SK-N-SH treated with all-trans-retinoic acid at 6 μM for 48 hours (cell line): Measurements from ENCODE around the gene COL24A1.

Experiments used
- ATAC-seq: fragments of 200-7000 bp; cut with Tn5 transposase; 3 replicates; pipeline ENCODE4 v1.9.1; 2020; ENCODE audit warnings: mild to moderate bottlenecking, moderate library complexity
- BACH2 ChIP-seq: fragments of 250-450 bp; sonication (Bioruptor Pico); IDR thresholded peaks from 2 replicates; pipeline ENCODE4 v1.9.0; 2021; ENCODE audit warnings: mild to moderate bottlenecking, borderline replicate concordance
- CSDC2 ChIP-seq: fragments of 250-450 bp; sonication (Bioruptor Pico); IDR thresholded peaks from 2 replicates; pipeline ENCODE4 v1.5.0; 2020; ENCODE audit warnings: mild to moderate bottlenecking, moderate library complexity
- ESRRG ChIP-seq: fragments of 250-450 bp; sonication (Bioruptor Pico); IDR thresholded peaks from 2 replicates; pipeline ENCODE4 v1.6.1; 2021; ENCODE audit warnings: mild to moderate bottlenecking
- GLIS3 ChIP-seq: fragments of 250-450 bp; sonication (Bioruptor Pico); IDR thresholded peaks from 2 replicates; pipeline ENCODE4 v1.5.0; 2020; ENCODE audit warnings: mild to moderate bottlenecking, moderate library complexity
- ISL1 ChIP-seq: fragments of 250-450 bp; sonication (Bioruptor Pico); IDR thresholded peaks from 2 replicates; pipeline ENCODE4 v2.1.2; 2022; ENCODE audit warnings: mild to moderate bottlenecking, moderate library complexity
- OSR1 ChIP-seq: fragments of 250-450 bp; sonication (Bioruptor Pico); IDR thresholded peaks from 2 replicates; pipeline ENCODE4 v1.8.0; 2022; ENCODE audit warnings: moderate library complexity, mild to moderate bottlenecking, inconsistent platforms
- SNAI2 ChIP-seq: fragments of 250-450 bp; sonication (Bioruptor Pico); IDR thresholded peaks from 2 replicates; pipeline ENCODE4 v1.5.0; 2020; ENCODE audit warnings: mild to moderate bottlenecking, moderate library complexity
- TCF4 ChIP-seq: fragments of 250-450 bp; sonication (Bioruptor Pico); IDR thresholded peaks from 2 replicates; pipeline ENCODE4 v1.8.0; 2021; ENCODE audit warnings: mild to moderate bottlenecking, moderate library complexity, borderline replicate concordance
- TOX ChIP-seq: fragments of 250-450 bp; sonication (Bioruptor Pico); IDR thresholded peaks from 2 replicates; pipeline ENCODE4 v1.8.0; 2021; ENCODE audit warnings: mild to moderate bottlenecking, moderate library complexity, borderline replicate concordance
- ZC3H10 ChIP-seq: fragments of 250-450 bp; sonication (Bioruptor Pico); IDR thresholded peaks from 2 replicates; pipeline ENCODE4 v1.5.1; 2021; ENCODE audit warnings: mild to moderate bottlenecking, moderate library complexity
- ZFP3 ChIP-seq: fragments of 250-450 bp; sonication (Bioruptor Pico); IDR thresholded peaks from 2 replicates; pipeline ENCODE4 v1.5.0; 2020; ENCODE audit warnings: mild to moderate bottlenecking, moderate library complexity
- ZFP30 ChIP-seq: fragments of 450-650 bp; formaldehyde crosslinking; IDR thresholded peaks from 2 replicates; pipeline ENCODE4 v1.5.0; 2022; ENCODE audit warnings: mild to moderate bottlenecking, moderate library complexity
- ZNF565 ChIP-seq: fragments of 450-650 bp; formaldehyde crosslinking; conservative IDR thresholded peaks from 2 replicates; pipeline ENCODE4 v1.5.0; 2020; ENCODE audit warnings: low read depth, mild to moderate bottlenecking, moderate library complexity
- ZNF70 ChIP-seq: fragments of 450-650 bp; formaldehyde crosslinking; IDR thresholded peaks from 2 replicates; pipeline ENCODE4 v1.5.0; 2020; ENCODE audit warnings: mild to moderate bottlenecking, moderate library complexity
- TF ChIP-seq, protein P1 (sequence below): fragments of 250-450 bp; sonication (Bioruptor Pico); IDR thresholded peaks from 2 replicates; pipeline ENCODE4 v1.5.1; 2020; ENCODE audit warnings: low read depth, mild to moderate bottlenecking, moderate library complexity
- TF ChIP-seq, protein P2 (sequence below): fragments of 250-450 bp; sonication (Bioruptor Pico); IDR thresholded peaks from 2 replicates; pipeline ENCODE4 v1.5.0; 2020; ENCODE audit warnings: mild to moderate bottlenecking, moderate library complexity
- TF ChIP-seq, protein P3 (sequence below): fragments of 250-450 bp; sonication (Bioruptor Pico); IDR thresholded peaks from 2 replicates; pipeline ENCODE4 v1.8.0; 2021; ENCODE audit warnings: low read depth, mild to moderate bottlenecking, moderate library complexity, borderline replicate concordance
- TF ChIP-seq, protein P4 (sequence below): fragments of 250-450 bp; sonication (Bioruptor Pico); IDR thresholded peaks from 2 replicates; pipeline ENCODE4 v1.5.1; 2021; ENCODE audit warnings: mild to moderate bottlenecking, moderate library complexity

The COL24A1 gene

DNA sequence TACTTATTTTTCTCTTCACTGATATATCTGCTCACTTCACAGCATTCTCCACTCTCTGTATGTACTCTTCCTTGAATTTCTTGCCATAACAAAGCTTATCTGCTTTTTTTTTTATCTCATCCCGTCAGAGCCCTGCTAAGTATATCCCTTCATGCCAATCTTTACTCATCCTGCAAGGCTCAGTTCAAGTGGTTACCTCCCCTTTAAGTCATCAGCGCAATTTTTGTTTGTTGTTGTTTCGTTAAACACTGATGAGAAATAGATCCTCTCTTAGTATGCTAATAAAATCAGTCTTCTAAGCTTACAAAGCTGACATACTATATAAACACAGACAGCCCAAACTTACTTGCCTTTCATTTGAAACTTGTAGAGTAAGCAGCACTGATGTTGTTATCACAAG, 17.8 kb downstream of the COL24A1 start:
- ATAC-seq = no peak
- TF ChIP-seq TCF4 (CRISPR knock-in tag) (no peak), SNAI2 (no peak), GLIS3 (CRISPR knock-in tag) (no peak), OSR1 (CRISPR knock-in tag) (no peak), TOX (no peak), ZFP30 (CRISPR knock-in tag) (no peak), ZNF565 (CRISPR knock-in tag) (no peak)
- TF ChIP-seq, protein P1, sequence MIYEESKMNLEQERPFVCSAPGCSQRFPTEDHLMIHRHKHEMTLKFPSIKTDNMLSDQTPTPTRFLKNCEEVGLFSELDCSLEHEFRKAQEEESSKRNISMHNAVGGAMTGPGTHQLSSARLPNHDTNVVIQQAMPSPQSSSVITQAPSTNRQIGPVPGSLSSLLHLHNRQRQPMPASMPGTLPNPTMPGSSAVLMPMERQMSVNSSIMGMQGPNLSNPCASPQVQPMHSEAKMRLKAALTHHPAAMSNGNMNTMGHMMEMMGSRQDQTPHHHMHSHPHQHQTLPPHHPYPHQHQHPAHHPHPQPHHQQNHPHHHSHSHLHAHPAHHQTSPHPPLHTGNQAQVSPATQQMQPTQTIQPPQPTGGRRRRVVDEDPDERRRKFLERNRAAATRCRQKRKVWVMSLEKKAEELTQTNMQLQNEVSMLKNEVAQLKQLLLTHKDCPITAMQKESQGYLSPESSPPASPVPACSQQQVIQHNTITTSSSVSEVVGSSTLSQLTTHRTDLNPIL (CRISPR knock-in tag) = no peak
- TF ChIP-seq, protein P2, sequence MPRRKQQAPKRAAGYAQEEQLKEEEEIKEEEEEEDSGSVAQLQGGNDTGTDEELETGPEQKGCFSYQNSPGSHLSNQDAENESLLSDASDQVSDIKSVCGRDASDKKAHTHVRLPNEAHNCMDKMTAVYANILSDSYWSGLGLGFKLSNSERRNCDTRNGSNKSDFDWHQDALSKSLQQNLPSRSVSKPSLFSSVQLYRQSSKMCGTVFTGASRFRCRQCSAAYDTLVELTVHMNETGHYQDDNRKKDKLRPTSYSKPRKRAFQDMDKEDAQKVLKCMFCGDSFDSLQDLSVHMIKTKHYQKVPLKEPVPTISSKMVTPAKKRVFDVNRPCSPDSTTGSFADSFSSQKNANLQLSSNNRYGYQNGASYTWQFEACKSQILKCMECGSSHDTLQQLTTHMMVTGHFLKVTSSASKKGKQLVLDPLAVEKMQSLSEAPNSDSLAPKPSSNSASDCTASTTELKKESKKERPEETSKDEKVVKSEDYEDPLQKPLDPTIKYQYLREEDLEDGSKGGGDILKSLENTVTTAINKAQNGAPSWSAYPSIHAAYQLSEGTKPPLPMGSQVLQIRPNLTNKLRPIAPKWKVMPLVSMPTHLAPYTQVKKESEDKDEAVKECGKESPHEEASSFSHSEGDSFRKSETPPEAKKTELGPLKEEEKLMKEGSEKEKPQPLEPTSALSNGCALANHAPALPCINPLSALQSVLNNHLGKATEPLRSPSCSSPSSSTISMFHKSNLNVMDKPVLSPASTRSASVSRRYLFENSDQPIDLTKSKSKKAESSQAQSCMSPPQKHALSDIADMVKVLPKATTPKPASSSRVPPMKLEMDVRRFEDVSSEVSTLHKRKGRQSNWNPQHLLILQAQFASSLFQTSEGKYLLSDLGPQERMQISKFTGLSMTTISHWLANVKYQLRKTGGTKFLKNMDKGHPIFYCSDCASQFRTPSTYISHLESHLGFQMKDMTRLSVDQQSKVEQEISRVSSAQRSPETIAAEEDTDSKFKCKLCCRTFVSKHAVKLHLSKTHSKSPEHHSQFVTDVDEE = no peak
- TF ChIP-seq, protein P3, sequence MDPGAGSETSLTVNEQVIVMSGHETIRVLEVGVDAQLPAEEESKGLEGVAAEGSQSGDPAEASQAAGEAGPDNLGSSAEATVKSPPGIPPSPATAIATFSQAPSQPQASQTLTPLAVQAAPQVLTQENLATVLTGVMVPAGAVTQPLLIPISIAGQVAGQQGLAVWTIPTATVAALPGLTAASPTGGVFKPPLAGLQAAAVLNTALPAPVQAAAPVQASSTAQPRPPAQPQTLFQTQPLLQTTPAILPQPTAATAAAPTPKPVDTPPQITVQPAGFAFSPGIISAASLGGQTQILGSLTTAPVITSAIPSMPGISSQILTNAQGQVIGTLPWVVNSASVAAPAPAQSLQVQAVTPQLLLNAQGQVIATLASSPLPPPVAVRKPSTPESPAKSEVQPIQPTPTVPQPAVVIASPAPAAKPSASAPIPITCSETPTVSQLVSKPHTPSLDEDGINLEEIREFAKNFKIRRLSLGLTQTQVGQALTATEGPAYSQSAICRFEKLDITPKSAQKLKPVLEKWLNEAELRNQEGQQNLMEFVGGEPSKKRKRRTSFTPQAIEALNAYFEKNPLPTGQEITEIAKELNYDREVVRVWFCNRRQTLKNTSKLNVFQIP = no peak
- TF ChIP-seq, protein P4, sequence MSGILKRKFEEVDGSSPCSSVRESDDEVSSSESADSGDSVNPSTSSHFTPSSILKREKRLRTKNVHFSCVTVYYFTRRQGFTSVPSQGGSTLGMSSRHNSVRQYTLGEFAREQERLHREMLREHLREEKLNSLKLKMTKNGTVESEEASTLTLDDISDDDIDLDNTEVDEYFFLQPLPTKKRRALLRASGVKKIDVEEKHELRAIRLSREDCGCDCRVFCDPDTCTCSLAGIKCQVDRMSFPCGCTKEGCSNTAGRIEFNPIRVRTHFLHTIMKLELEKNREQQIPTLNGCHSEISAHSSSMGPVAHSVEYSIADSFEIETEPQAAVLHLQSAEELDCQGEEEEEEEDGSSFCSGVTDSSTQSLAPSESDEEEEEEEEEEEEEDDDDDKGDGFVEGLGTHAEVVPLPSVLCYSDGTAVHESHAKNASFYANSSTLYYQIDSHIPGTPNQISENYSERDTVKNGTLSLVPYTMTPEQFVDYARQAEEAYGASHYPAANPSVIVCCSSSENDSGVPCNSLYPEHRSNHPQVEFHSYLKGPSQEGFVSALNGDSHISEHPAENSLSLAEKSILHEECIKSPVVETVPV (CRISPR knock-in tag) = no peak

DNA sequence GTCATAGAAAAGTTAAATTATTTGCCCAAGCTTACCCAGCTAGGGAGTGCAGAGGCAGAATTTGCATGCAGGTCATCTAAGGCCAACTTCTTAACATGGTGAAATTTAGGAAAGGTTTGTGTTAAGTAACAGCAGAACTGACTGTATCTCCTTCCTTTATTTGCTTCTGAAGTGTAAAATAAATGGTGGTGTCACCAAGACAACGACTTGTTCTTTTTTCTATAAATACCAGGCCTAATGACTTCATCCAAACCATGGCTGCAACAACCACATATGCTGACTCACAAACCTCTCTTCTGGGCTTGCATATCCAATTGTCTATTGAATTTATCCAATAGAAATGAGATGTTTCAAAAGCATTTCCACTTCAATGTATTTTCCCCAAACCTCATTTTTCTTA, 19.1 kb downstream of the COL24A1 start:
- no peak for ATAC-seq
- no peak for TF ChIP-seq ISL1 (CRISPR knock-in tag)
- no peak for TF ChIP-seq ESRRG (CRISPR knock-in tag)
- TF ChIP-seq OSR1 (CRISPR knock-in tag) = no peak
- no peak for TF ChIP-seq ZNF70 (CRISPR knock-in tag)
- TF ChIP-seq GLIS3 (CRISPR knock-in tag) = no peak
- no peak for TF ChIP-seq ZNF565 (CRISPR knock-in tag)
- TF ChIP-seq ZFP3 (CRISPR knock-in tag) = no peak
- TF ChIP-seq ZC3H10 (CRISPR knock-in tag) = no peak
- no peak for TF ChIP-seq ZFP30 (CRISPR knock-in tag)
- TF ChIP-seq, protein P2 = no peak

DNA sequence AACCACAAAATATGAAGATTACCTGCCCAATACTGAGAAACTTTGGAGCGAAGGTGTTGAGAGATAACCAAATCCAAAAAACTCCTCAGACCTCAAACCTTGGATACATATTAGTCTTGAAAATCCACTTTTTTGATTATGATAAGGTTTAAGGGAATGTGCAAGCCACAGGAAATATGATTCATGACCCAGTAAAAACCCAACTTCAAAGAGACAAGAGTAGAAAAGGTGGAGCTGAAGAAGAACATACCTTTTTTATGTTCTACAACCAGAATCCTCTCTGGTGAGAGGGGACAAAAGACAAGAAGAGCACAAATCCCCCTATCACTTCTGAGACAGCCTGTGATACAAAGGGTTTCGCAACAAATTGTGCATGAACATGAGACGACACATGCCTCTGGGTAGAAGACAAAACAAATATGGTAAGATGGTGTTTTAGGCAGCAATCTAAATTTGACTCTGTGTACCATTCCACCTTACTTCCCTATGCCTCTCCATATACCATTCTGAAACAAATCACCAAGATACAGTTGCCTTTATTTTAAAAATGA, 37.3 kb downstream of the COL24A1 start:
- TF ChIP-seq ZFP3 (CRISPR knock-in tag) (no peak), TCF4 (CRISPR knock-in tag) (no peak), ZNF565 (CRISPR knock-in tag) (no peak), TOX (no peak), CSDC2 (CRISPR knock-in tag) (no peak), ZC3H10 (CRISPR knock-in tag) (no peak), SNAI2 (no peak), BACH2 (CRISPR knock-in tag) (no peak), ESRRG (CRISPR knock-in tag) (no peak)
- TF ChIP-seq, protein P4 (CRISPR knock-in tag) = no peak
- TF ChIP-seq, protein P1 (CRISPR knock-in tag) = no peak
- TF ChIP-seq, protein P2 = no peak
- no peak for ATAC-seq
